H9 (cell line): Measurements from ENCODE around the gene FUT8. TPM values are rescaled to one million over a fixed set of nuclear protein-coding genes. Genes with fewer than 3 reads are reported as not detected.

Experiments
- DNase-seq: peaks from one replicate; pipeline ENCODE4 v3.0.0-alpha.2; 2017
- H2AFZ ChIP-seq: one replicate; pipeline ENCODE4 v1.6.1; 2013; ENCODE audit warnings: mild to moderate bottlenecking, low read length, control low read depth, moderate library complexity
- H2AK5ac ChIP-seq: 2 replicates; pipeline ENCODE4 v1.6.1; 2013; ENCODE audit warnings: low read length, control low read depth, mixed read lengths; ENCODE audit not compliant: insufficient read length
- H2BK120ac ChIP-seq: one replicate; pipeline ENCODE4 v1.6.1; 2013; ENCODE audit warnings: low read depth, mild to moderate bottlenecking, low read length, control low read depth, inconsistent platforms; ENCODE audit not compliant: poor library complexity, severe bottlenecking
- H2BK12ac ChIP-seq: 2 replicates; pipeline ENCODE4 v1.6.1; 2013; ENCODE audit warnings: low read length, control low read depth, mixed read lengths, low read depth; ENCODE audit not compliant: insufficient read length
- H2BK15ac ChIP-seq: 2 replicates; pipeline ENCODE4 v1.6.1; 2013; ENCODE audit warnings: low read depth, low read length, control low read depth
- H2BK20ac ChIP-seq: one replicate; pipeline ENCODE4 v1.6.1; 2013; ENCODE audit warnings: low read depth, mild to moderate bottlenecking, low read length, control low read depth, inconsistent platforms; ENCODE audit not compliant: poor library complexity, severe bottlenecking
- H2BK5ac ChIP-seq: 2 replicates; pipeline ENCODE4 v1.6.1; 2013; ENCODE audit warnings: low read length, control low read depth, mixed read lengths; ENCODE audit not compliant: insufficient read length
- H3K14ac ChIP-seq: 2 replicates; pipeline ENCODE4 v1.6.1; 2013; ENCODE audit warnings: low read length, control low read depth; ENCODE audit not compliant: insufficient read depth
- H3K18ac ChIP-seq: 2 replicates; pipeline ENCODE4 v1.6.1; 2013; ENCODE audit warnings: low read depth, mild to moderate bottlenecking, mixed read lengths, low read length, control low read depth; ENCODE audit not compliant: insufficient read length
- H3K23ac ChIP-seq: 2 replicates; pipeline ENCODE4 v1.6.1; 2013; ENCODE audit warnings: low read length, control low read depth, mixed read lengths, low read depth; ENCODE audit not compliant: insufficient read length
- H3K23me2 ChIP-seq: 2 replicates; pipeline ENCODE4 v1.6.1; 2013; ENCODE audit warnings: low read depth, mild to moderate bottlenecking, mixed read lengths, low read length, control low read depth; ENCODE audit not compliant: insufficient read length, poor library complexity, severe bottlenecking
- H3K27ac ChIP-seq: 2 replicates; pipeline ENCODE4 v1.5.1; 2013; ENCODE audit warnings: low read length, control low read depth, mixed read lengths, low read depth; ENCODE audit not compliant: insufficient read length
- H3K27me3 ChIP-seq: 2 replicates; pipeline ENCODE4 v1.6.1; 2013; ENCODE audit warnings: low read length, control low read depth, inconsistent platforms; ENCODE audit not compliant: insufficient read depth
- H3K4ac ChIP-seq: 2 replicates; pipeline ENCODE4 v1.6.1; 2013; ENCODE audit warnings: low read depth, mild to moderate bottlenecking, control low read depth, inconsistent platforms, low read length, moderate library complexity
- H3K4me1 ChIP-seq: 2 replicates; pipeline ENCODE4 v1.6.1; 2013; ENCODE audit warnings: low read length, control low read depth, inconsistent platforms; ENCODE audit not compliant: insufficient read depth
- H3K4me2 ChIP-seq: 2 replicates; pipeline ENCODE4 v1.6.1; 2013; ENCODE audit warnings: low read length, control low read depth, mixed read lengths; ENCODE audit not compliant: insufficient read length, insufficient read depth
- H3K56ac ChIP-seq: 2 replicates; pipeline ENCODE4 v1.6.1; 2013; ENCODE audit warnings: low read depth, mild to moderate bottlenecking, mixed read lengths, low read length, control low read depth; ENCODE audit not compliant: insufficient read length
- H3K79me1 ChIP-seq: 2 replicates; pipeline ENCODE4 v1.6.1; 2013; ENCODE audit warnings: low read depth, mild to moderate bottlenecking, moderate library complexity, low read length, control low read depth, inconsistent platforms; ENCODE audit not compliant: insufficient read depth, poor library complexity, severe bottlenecking
- H3K79me2 ChIP-seq: 2 replicates; pipeline ENCODE4 v1.6.1; 2013; ENCODE audit warnings: low read length, control low read depth, inconsistent platforms; ENCODE audit not compliant: insufficient read depth
- H3K9ac ChIP-seq: 2 replicates; pipeline ENCODE4 v1.6.1; 2013; ENCODE audit warnings: low read length, control low read depth, mixed read lengths; ENCODE audit not compliant: insufficient read length; ENCODE audit errors: extremely low read depth
- H3K9me3 ChIP-seq: one replicate; pipeline ENCODE4 v1.6.1; 2013; ENCODE audit warnings: low read depth, low read length, inconsistent platforms; ENCODE audit not compliant: control insufficient read depth
- H3T11ph ChIP-seq: one replicate; pipeline ENCODE4 v1.6.1; 2013; ENCODE audit warnings: mild to moderate bottlenecking, low read length, control low read depth, inconsistent platforms
- H4K20me1 ChIP-seq: one replicate; pipeline ENCODE4 v1.6.1; 2013; ENCODE audit not compliant: control insufficient read depth, insufficient read length, insufficient read depth
- H4K5ac ChIP-seq: 2 replicates; pipeline ENCODE4 v1.6.1; 2013; ENCODE audit warnings: low read depth, mild to moderate bottlenecking, mixed read lengths, low read length, control low read depth; ENCODE audit not compliant: insufficient read length
- H4K8ac ChIP-seq: replicated peaks from 2 replicates; pipeline ENCODE4 v1.6.1; 2013; ENCODE audit warnings: low read length, control low read depth, mixed read lengths, low read depth; ENCODE audit not compliant: insufficient read length
- H4K91ac ChIP-seq: 2 replicates; pipeline ENCODE4 v1.6.1; 2013; ENCODE audit warnings: low read depth, mild to moderate bottlenecking, moderate library complexity, mixed read lengths, low read length, control low read depth; ENCODE audit not compliant: insufficient read length
- H3K27ac Mint-ChIP-seq, 3 experiments: 2 replicates in 2 of 3; 3 replicates in 1 of 3; pipeline ENCODE4 v1.8.0; 2020 to 2021; ENCODE audit warnings: mixed read lengths in 3 of 3, mild to moderate bottlenecking in 1 of 3, moderate library complexity in 1 of 3
- H3K27me3 Mint-ChIP-seq: 2 replicates; pipeline ENCODE4 v1.8.0; 2021; ENCODE audit warnings: low read depth, mild to moderate bottlenecking, moderate library complexity, mixed read lengths
- H3K36me3 Mint-ChIP-seq, 3 experiments: 2 replicates in 2 of 3; 3 replicates in 1 of 3; pipeline ENCODE4 v1.8.0; 2020 to 2021; ENCODE audit warnings: low read depth in 3 of 3, mixed read lengths in 3 of 3; ENCODE audit not compliant: insufficient read depth in 1 of 3
- H3K4me1 Mint-ChIP-seq, 2 experiments: 2 replicates each; pipeline ENCODE4 v1.8.0; 2020; ENCODE audit warnings: mixed read lengths in 2 of 2
- H3K4me3 Mint-ChIP-seq, 2 experiments: 2 replicates in 1 of 2; 3 replicates in 1 of 2; pipeline ENCODE4 v1.8.0; 2020 to 2021; ENCODE audit warnings: mild to moderate bottlenecking in 2 of 2, mixed read lengths in 2 of 2, moderate library complexity in 1 of 2
- H3K9me3 Mint-ChIP-seq, 2 experiments: 2 replicates in 1 of 2; 3 replicates in 1 of 2; pipeline ENCODE4 v1.8.0; 2020; ENCODE audit warnings: mild to moderate bottlenecking in 2 of 2, mixed read lengths in 2 of 2, moderate library complexity in 1 of 2
- WGBS: extraction: QIAGEN DNeasy Blood & Tissue Kit; methylation state at CpG from one replicate; pipeline ENCODE4 v1.1.7; 2013; ENCODE audit warnings: missing lambda C conversion rate, low lambda C conversion rate, mixed read lengths; ENCODE audit not compliant: insufficient read length; ENCODE audit errors: extremely low coverage; 5-methylcytosine and 5-hydroxymethylcytosine counted together
- total RNA-seq: library from RNA; stranded (reverse); gene quantifications from 2 replicates; pipeline ENCODE4 v1.2.1, GENCODE V29; 2021
- TF ChIP-seq, protein P1 (sequence below): fragments of 200-600 bp; sonication (generic); conservative IDR thresholded peaks from 3 replicates; pipeline ENCODE4 v1.8.0; 2021; ENCODE audit warnings: antibody characterized with exemption, mild to moderate bottlenecking

FUT8 gene
- total RNA-seq, 1 experiment from 2014 or later, result 44.3 TPM

- Mint-ChIP-seq H3K36me3 (peaks cover 0 to 2% (median 0%) of the 10 kb centered on the region in 3 experiments; a peak in 1 of 7 replicates), H3K4me3 (no peak overlapping the region), H3K27ac (no peak overlapping the region), H3K27me3 (peaks cover 4% of the 10 kb centered on the region), H3K4me1 (peaks cover 23 to 24% of the 10 kb centered on the region in 2 experiments), H3K9me3 (no peaks in the 10 kb centered on the region; a peak in 1 of 5 replicates)
- H3K4me1 ChIP-seq, result no peaks in the 10 kb centered on the region
- H2AFZ ChIP-seq, result no peak overlapping the region
- H3K14ac ChIP-seq, result no peak overlapping the region
- H2BK120ac ChIP-seq, result no peak overlapping the region
- H4K20me1 ChIP-seq, result no peaks in the 10 kb centered on the region
- no peaks in the 10 kb centered on the region for H3K79me2 ChIP-seq
- H3K27ac ChIP-seq, result no peak overlapping the region
- no peak overlapping the region for H3K56ac ChIP-seq
- H3K79me1 ChIP-seq, result no peaks in the 10 kb centered on the region
- peaks cover 10% of the 10 kb centered on the region for H3K23me2 ChIP-seq
- H4K91ac ChIP-seq, result no peak overlapping the region
- no peak overlapping the region for H2BK15ac ChIP-seq
- no peak overlapping the region for H3K4ac ChIP-seq
- H2BK5ac ChIP-seq, result no peak overlapping the region
- H4K8ac ChIP-seq, result no peak overlapping the region
- no CpG with 5 or more reads among the region's 3 CpGs for WGBS
- H2BK12ac ChIP-seq, result no peak overlapping the region
- no peak overlapping the region for H2AK5ac ChIP-seq
- H3K18ac ChIP-seq, result no peak overlapping the region
- H4K5ac ChIP-seq, result no peak overlapping the region
- H3K4me2 ChIP-seq, result no peak overlapping the region
- H3K9me3 ChIP-seq, result no peaks in the 10 kb centered on the region
- H3T11ph ChIP-seq, result no peak overlapping the region
- H2BK20ac ChIP-seq, result no peak overlapping the region
- no peak overlapping the region for H3K9ac ChIP-seq
- H3K23ac ChIP-seq, result no peak overlapping the region
- TF ChIP-seq, protein P1, sequence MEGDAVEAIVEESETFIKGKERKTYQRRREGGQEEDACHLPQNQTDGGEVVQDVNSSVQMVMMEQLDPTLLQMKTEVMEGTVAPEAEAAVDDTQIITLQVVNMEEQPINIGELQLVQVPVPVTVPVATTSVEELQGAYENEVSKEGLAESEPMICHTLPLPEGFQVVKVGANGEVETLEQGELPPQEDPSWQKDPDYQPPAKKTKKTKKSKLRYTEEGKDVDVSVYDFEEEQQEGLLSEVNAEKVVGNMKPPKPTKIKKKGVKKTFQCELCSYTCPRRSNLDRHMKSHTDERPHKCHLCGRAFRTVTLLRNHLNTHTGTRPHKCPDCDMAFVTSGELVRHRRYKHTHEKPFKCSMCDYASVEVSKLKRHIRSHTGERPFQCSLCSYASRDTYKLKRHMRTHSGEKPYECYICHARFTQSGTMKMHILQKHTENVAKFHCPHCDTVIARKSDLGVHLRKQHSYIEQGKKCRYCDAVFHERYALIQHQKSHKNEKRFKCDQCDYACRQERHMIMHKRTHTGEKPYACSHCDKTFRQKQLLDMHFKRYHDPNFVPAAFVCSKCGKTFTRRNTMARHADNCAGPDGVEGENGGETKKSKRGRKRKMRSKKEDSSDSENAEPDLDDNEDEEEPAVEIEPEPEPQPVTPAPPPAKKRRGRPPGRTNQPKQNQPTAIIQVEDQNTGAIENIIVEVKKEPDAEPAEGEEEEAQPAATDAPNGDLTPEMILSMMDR, result no peak
- no peaks in the 10 kb centered on the region for H3K27me3 ChIP-seq
- DNase-seq, result no peak
These were observed 3.1 kb downstream of the FUT8 start for GRCh38 chr14:65415613-65416012.
